Measurements from ENCODE around the gene NAGPA.

- TF ChIP-seq CTCF (optimal IDR thresholded peaks at IDR 0.05 in 1 of 3, IDR thresholded peaks at IDR 0.05 in 1 of 3, conservative IDR thresholded peaks at IDR 0.05 in 1 of 3; ENCODE audit: extremely low read depth in 1 of 3, insufficient read depth in 2 of 3, low read length in 3 of 3) (no peak), EZH2 (IDR thresholded peaks at IDR 0.05; ENCODE audit: low read length) (no peak)
Measured at GRCh38 chr16:5065326-5065725, 31.6 kb upstream of the NAGPA start.

Data from keratinocyte (primary cell).